ENCODE results near the gene JAK1. TPM values are rescaled to one million over a fixed set of nuclear protein-coding genes. Genes with fewer than 3 reads are reported as not detected.

The JAK1 gene
- total and polyA plus RNA-seq, 2 experiments from 2014 or later = 8.0 to 19.5 TPM

DNA sequence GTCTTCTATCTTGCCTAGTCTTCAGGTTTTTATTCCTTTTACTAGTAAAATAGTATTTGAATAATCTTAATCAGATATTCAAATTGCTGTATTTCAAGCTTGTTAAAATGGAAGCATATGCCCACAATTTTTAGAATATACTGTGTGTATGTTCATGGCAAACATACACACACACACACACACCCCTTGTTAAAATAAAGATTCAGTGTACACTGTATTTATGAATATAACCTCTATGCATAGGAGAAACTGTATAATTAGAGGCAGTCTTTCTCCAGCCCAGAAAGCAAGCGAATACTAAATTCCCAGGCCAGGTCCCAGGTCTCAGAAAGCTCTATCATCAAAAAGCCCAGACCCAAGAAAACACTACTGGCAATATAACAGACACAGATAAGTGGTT lies 57.8 kb downstream of the JAK1 start (continued):
- TF ChIP-seq, protein P1, sequence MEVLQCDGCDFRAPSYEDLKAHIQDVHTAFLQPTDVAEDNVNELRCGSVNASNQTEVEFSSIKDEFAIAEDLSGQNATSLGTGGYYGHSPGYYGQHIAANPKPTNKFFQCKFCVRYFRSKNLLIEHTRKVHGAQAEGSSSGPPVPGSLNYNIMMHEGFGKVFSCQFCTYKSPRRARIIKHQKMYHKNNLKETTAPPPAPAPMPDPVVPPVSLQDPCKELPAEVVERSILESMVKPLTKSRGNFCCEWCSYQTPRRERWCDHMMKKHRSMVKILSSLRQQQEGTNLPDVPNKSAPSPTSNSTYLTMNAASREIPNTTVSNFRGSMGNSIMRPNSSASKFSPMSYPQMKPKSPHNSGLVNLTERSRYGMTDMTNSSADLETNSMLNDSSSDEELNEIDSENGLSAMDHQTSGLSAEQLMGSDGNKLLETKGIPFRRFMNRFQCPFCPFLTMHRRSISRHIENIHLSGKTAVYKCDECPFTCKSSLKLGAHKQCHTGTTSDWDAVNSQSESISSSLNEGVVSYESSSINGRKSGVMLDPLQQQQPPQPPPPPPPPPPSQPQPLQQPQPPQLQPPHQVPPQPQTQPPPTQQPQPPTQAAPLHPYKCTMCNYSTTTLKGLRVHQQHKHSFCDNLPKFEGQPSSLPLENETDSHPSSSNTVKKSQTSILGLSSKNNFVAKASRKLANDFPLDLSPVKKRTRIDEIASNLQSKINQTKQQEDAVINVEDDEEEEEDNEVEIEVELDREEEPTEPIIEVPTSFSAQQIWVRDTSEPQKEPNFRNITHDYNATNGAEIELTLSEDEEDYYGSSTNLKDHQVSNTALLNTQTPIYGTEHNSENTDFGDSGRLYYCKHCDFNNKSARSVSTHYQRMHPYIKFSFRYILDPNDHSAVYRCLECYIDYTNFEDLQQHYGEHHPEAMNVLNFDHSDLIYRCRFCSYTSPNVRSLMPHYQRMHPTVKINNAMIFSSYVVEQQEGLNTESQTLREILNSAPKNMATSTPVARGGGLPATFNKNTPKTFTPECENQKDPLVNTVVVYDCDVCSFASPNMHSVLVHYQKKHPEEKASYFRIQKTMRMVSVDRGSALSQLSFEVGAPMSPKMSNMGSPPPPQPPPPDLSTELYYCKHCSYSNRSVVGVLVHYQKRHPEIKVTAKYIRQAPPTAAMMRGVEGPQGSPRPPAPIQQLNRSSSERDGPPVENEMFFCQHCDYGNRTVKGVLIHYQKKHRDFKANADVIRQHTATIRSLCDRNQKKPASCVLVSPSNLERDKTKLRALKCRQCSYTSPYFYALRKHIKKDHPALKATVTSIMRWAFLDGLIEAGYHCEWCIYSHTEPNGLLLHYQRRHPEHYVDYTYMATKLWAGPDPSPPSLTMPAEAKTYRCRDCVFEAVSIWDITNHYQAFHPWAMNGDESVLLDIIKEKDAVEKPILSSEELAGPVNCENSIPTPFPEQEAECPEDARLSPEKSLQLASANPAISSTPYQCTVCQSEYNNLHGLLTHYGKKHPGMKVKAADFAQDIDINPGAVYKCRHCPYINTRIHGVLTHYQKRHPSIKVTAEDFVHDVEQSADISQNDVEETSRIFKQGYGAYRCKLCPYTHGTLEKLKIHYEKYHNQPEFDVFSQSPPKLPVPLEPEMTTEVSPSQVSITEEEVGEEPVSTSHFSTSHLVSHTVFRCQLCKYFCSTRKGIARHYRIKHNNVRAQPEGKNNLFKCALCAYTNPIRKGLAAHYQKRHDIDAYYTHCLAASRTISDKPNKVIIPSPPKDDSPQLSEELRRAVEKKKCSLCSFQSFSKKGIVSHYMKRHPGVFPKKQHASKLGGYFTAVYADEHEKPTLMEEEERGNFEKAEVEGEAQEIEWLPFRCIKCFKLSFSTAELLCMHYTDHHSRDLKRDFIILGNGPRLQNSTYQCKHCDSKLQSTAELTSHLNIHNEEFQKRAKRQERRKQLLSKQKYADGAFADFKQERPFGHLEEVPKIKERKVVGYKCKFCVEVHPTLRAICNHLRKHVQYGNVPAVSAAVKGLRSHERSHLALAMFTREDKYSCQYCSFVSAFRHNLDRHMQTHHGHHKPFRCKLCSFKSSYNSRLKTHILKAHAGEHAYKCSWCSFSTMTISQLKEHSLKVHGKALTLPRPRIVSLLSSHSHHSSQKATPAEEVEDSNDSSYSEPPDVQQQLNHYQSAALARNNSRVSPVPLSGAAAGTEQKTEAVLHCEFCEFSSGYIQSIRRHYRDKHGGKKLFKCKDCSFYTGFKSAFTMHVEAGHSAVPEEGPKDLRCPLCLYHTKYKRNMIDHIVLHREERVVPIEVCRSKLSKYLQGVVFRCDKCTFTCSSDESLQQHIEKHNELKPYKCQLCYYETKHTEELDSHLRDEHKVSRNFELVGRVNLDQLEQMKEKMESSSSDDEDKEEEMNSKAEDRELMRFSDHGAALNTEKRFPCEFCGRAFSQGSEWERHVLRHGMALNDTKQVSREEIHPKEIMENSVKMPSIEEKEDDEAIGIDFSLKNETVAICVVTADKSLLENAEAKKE (CRISPR knock-in tag; IDR thresholded peaks at IDR 0.05) = no peak
- TF ChIP-seq ZNF114 (CRISPR knock-in tag; IDR thresholded peaks at IDR 0.05) = no peak

DNA sequence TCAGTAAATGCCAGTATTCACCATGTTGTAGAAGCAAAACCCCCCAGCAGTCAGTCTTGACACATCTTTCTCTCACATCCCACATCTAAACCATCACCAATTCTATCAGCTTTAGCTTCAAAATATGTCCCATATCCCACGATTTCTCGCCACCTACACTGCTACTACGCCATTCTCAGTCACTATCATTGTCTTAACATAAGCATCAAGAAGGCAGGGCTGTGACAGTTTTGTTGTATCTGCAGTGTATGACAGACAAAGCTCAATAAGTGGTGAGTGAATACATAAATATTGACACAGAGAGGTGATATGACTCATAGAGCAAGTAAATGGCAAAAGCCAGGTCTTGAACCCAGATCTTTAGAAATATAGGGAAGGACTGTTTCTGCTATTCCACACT lies 59.9 kb downstream of the JAK1 start:
- H3F3A ChIP-seq (replicated peaks; ENCODE audit: low read depth) = no peaks in the 10 kb centered on the region
- Mint-ChIP-seq H3K27ac (no peak overlapping the region), H3K4me3 (no peak overlapping the region), H3K27me3 (ENCODE audit: insufficient read depth, low read depth, poor library complexity) (peaks cover 4% of the 10 kb centered on the region), H3K36me3 (ENCODE audit: low read depth) (no peaks in the 10 kb centered on the region), H3K4me1 (peaks cover 20% of the 10 kb centered on the region), H3K9me3 (no peaks in the 10 kb centered on the region; the same call in 2 of the 3 replicates)
- no peak overlapping the region for H3K4me3 ChIP-seq
- H3K27ac ChIP-seq (ENCODE audit: low read depth) = no peak overlapping the region
- no peaks in the 10 kb centered on the region for H3K9me2 ChIP-seq (ENCODE audit: insufficient read depth)
- H3K4me1 ChIP-seq (ENCODE audit: insufficient read depth) = peaks cover 28% of the 10 kb centered on the region
- H3K79me2 ChIP-seq (replicated peaks; ENCODE audit: insufficient read depth) = 0 out of 2 replicates have a peak, but pooled peaks cover 4% of the 10 kb centered on the region
- no peaks in the 10 kb centered on the region for H3K36me3 ChIP-seq (ENCODE audit: insufficient read depth)
- no peak overlapping the region for H3K4me2 ChIP-seq
- no peak for ATAC-seq
- H2AFZ ChIP-seq = no peak overlapping the region
- no peaks in the 10 kb centered on the region for H4K20me1 ChIP-seq (replicated peaks; ENCODE audit: insufficient read depth)
- no peaks in the 10 kb centered on the region for H3K27me3 ChIP-seq (ENCODE audit: insufficient read depth)
- TF ChIP-seq POLR2AphosphoS5 (IDR thresholded peaks at IDR 0.05; ENCODE audit: low read depth) (no peak), JUNB (IDR thresholded peaks at IDR 0.05; ENCODE audit: unreplicated experiment) (no peak), EZH2phosphoT487 (IDR thresholded peaks at IDR 0.05; ENCODE audit: unreplicated experiment) (no peak), ZNF114 (CRISPR knock-in tag; IDR thresholded peaks at IDR 0.05) (no peak), REST (IDR thresholded peaks at IDR 0.05; ENCODE audit: unreplicated experiment) (no peak), NANOG (IDR thresholded peaks at IDR 0.05; ENCODE audit: borderline replicate concordance) (no peak)
- TF ChIP-seq, protein P2, sequence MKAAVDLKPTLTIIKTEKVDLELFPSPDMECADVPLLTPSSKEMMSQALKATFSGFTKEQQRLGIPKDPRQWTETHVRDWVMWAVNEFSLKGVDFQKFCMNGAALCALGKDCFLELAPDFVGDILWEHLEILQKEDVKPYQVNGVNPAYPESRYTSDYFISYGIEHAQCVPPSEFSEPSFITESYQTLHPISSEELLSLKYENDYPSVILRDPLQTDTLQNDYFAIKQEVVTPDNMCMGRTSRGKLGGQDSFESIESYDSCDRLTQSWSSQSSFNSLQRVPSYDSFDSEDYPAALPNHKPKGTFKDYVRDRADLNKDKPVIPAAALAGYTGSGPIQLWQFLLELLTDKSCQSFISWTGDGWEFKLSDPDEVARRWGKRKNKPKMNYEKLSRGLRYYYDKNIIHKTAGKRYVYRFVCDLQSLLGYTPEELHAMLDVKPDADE (IDR thresholded peaks at IDR 0.05) = no peak
- no peak for DNase-seq (ENCODE audit: low spot score)

All from GM23338 (cell line).